ENCODE results near the gene MS4A4A.

DNA sequence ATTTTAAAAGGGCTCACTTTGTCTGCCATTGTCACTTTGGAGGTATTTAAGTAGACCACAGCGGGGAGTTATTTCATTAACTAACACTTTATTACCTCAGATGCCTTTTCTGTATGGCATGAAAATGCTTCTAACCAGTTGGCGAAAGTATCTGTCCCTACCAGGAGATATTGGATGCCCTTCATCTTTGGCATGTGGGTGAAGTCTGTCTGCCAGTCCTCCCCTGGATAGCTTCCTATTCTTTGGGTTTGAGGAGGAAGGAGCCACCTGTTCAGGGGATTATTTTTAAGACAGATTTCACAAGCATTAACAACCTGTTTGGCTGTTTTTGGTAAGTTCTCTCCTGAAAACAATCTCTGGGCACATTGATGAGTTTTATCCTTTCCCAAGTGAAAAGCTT is 63.7 kb downstream of the MS4A4A start:
- TF ChIP-seq, protein P1, sequence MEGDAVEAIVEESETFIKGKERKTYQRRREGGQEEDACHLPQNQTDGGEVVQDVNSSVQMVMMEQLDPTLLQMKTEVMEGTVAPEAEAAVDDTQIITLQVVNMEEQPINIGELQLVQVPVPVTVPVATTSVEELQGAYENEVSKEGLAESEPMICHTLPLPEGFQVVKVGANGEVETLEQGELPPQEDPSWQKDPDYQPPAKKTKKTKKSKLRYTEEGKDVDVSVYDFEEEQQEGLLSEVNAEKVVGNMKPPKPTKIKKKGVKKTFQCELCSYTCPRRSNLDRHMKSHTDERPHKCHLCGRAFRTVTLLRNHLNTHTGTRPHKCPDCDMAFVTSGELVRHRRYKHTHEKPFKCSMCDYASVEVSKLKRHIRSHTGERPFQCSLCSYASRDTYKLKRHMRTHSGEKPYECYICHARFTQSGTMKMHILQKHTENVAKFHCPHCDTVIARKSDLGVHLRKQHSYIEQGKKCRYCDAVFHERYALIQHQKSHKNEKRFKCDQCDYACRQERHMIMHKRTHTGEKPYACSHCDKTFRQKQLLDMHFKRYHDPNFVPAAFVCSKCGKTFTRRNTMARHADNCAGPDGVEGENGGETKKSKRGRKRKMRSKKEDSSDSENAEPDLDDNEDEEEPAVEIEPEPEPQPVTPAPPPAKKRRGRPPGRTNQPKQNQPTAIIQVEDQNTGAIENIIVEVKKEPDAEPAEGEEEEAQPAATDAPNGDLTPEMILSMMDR (IDR thresholded peaks at IDR 0.05 in 2 of 3, conservative IDR thresholded peaks at IDR 0.05 in 1 of 3; ENCODE audit: control insufficient read depth in 2 of 3, extremely low read depth in 1 of 3, insufficient read depth in 1 of 3, low read depth in 3 of 3, low read length in 3 of 3) = no peak
- no peak for TF ChIP-seq ATF7 (IDR thresholded peaks at IDR 0.05; ENCODE audit: low read depth)

Measured in GM12878 (cell line).